Memory B cell (primary cell): ENCODE results near the gene CREM.
"Not testable (repeated sequence)": the region's sequence is repeated elsewhere in the genome, so short reads cannot be mapped to it uniquely, and the experiment has no call there.

Experiments
- ATAC-seq: fragments of 150-1000 bp; cut with Tn5 transposase; 2 replicates; pipeline ENCODE4 v1.10.0; 2021; ENCODE audit warnings: low read depth, mild to moderate bottlenecking, moderate library complexity
- DNase-seq, 2 donors: peaks; one replicate each; pipeline ENCODE4 v3.0.0; 2022; ENCODE audit warnings: low spot score in 2 of 2
- H3K27ac Mint-ChIP-seq: one replicate; pipeline ENCODE4 v1.8.0; 2022; ENCODE audit warnings: mild to moderate bottlenecking, moderate library complexity, mixed read lengths
- H3K27me3 Mint-ChIP-seq: one replicate; pipeline ENCODE4 v1.8.0; 2022; ENCODE audit warnings: mixed read lengths
- H3K36me3 Mint-ChIP-seq: one replicate; pipeline ENCODE4 v1.8.0; 2022; ENCODE audit warnings: mild to moderate bottlenecking, mixed read lengths
- H3K4me1 Mint-ChIP-seq: one replicate; pipeline ENCODE4 v1.8.0; 2022; ENCODE audit warnings: mixed read lengths
- H3K4me3 Mint-ChIP-seq: one replicate; pipeline ENCODE4 v1.8.0; 2022; ENCODE audit warnings: mild to moderate bottlenecking, moderate library complexity, mixed read lengths
- H3K9me3 Mint-ChIP-seq: one replicate; pipeline ENCODE4 v1.8.0; 2022; ENCODE audit warnings: mixed read lengths

CREM gene

GRCh38 chr10:35126530-35127288 is at the start of gene CREM:
TSS of gene CREM (plus strand) at chr10:35126846. CDS start at chr10:35137836, 10,990 bp downstream.
- H3K4me1 Mint-ChIP-seq: peaks cover 17% of the 10 kb centered on the region
- no peaks in the 10 kb centered on the region for H3K27me3 Mint-ChIP-seq
- H3K4me3 Mint-ChIP-seq: peak within 1 kb of the TSS; percentile 91
- peak within 1 kb of the TSS; percentile 99 for H3K27ac Mint-ChIP-seq
- H3K36me3 Mint-ChIP-seq: no peaks in the 10 kb centered on the region
- no peaks in the 10 kb centered on the region for H3K9me3 Mint-ChIP-seq
- DNase-seq (peak; percentile 98), ATAC-seq (peak; percentile 77)

GRCh38 chr10:35079265-35079664 is 47.4 kb upstream of the CREM start:
- H3K9me3 Mint-ChIP-seq: peaks cover 2% of the 10 kb centered on the region
- peaks cover 15% of the 10 kb centered on the region for H3K36me3 Mint-ChIP-seq
- H3K27ac Mint-ChIP-seq: no peak overlapping the region
- H3K4me3 Mint-ChIP-seq: no peak overlapping the region
- peaks cover 18% of the 10 kb centered on the region for H3K4me1 Mint-ChIP-seq
- no peaks in the 10 kb centered on the region for H3K27me3 Mint-ChIP-seq
- ATAC-seq (no peak), DNase-seq (no peak)

GRCh38 chr10:35079763-35080162 is 46.9 kb upstream of the CREM start:
- Mint-ChIP-seq H3K27ac (no peak overlapping the region), H3K36me3 (peaks cover 14% of the 10 kb centered on the region), H3K4me1 (peaks cover 17% of the 10 kb centered on the region), H3K4me3 (no peak overlapping the region), H3K9me3 (peaks cover 2% of the 10 kb centered on the region), H3K27me3 (no peaks in the 10 kb centered on the region)
- ATAC-seq: no peak
- no peak for DNase-seq

- not testable (repeated sequence) for DNase-seq, ATAC-seq, H3K9me3 Mint-ChIP-seq, H3K27ac Mint-ChIP-seq, H3K4me3 Mint-ChIP-seq, H3K27me3 Mint-ChIP-seq
- H3K36me3 Mint-ChIP-seq: peaks cover 14% of the 10 kb centered on the region
- H3K4me1 Mint-ChIP-seq: peaks cover 17% of the 10 kb centered on the region
Observed at GRCh38 chr10:35080261-35080660, 46.4 kb upstream of the CREM start.

- H3K4me3 Mint-ChIP-seq: no peak overlapping the region
- H3K9me3 Mint-ChIP-seq: peaks cover 2% of the 10 kb centered on the region
- peak overlapping the region; percentile 28 for H3K27ac Mint-ChIP-seq
- no peaks in the 10 kb centered on the region for H3K27me3 Mint-ChIP-seq
- peaks cover 18% of the 10 kb centered on the region for H3K36me3 Mint-ChIP-seq
- ATAC-seq (no peak), DNase-seq (no peak)
- H3K4me1 Mint-ChIP-seq: peaks cover 33% of the 10 kb centered on the region
Observed at GRCh38 chr10:35083242-35083641, 43.4 kb upstream of the CREM start.

- peak; percentile 20 for ATAC-seq
- peak in 1 of 2 donors; percentile 5 for DNase-seq
- Mint-ChIP-seq H3K9me3 (no peaks in the 10 kb centered on the region), H3K27me3 (no peaks in the 10 kb centered on the region), H3K36me3 (peaks cover 4% of the 10 kb centered on the region), H3K4me3 (peak overlapping the region; percentile 98), H3K27ac (peak overlapping the region; percentile 99), H3K4me1 (peaks cover 27% of the 10 kb centered on the region)
Observed at GRCh38 chr10:35089611-35090161, 37.0 kb upstream of the CREM start.

GRCh38 chr10:35090162-35090954 is 36.3 kb upstream of the CREM start, which contains the start of gene CUL2:
TSS of gene CUL2 (minus strand) at chr10:35090341. CDS start at chr10:35071317, 19,024 bp downstream.
- Mint-ChIP-seq H3K36me3 (peaks cover 4% of the 10 kb centered on the region), H3K4me3 (peak within 1 kb of the TSS; percentile 98), H3K27me3 (no peaks in the 10 kb centered on the region), H3K9me3 (no peaks in the 10 kb centered on the region), H3K4me1 (peaks cover 27% of the 10 kb centered on the region), H3K27ac (peak within 1 kb of the TSS; percentile 99)
- peak; percentile 92 to 94 for DNase-seq
- peak; percentile 93 for ATAC-seq

GRCh38 chr10:35091994-35092790 is 34.5 kb upstream of the CREM start:
- peaks cover 20% of the 10 kb centered on the region for H3K4me1 Mint-ChIP-seq
- DNase-seq: no peak
- H3K36me3 Mint-ChIP-seq: peaks cover 4% of the 10 kb centered on the region
- ATAC-seq: no peak
- peaks cover 4% of the 10 kb centered on the region for H3K27me3 Mint-ChIP-seq
- H3K4me3 Mint-ChIP-seq: peak overlapping the region; percentile 8
- no peaks in the 10 kb centered on the region for H3K9me3 Mint-ChIP-seq
- no peak overlapping the region for H3K27ac Mint-ChIP-seq

GRCh38 chr10:35092851-35093250 is 33.8 kb upstream of the CREM start:
- Mint-ChIP-seq H3K36me3 (no peaks in the 10 kb centered on the region), H3K4me3 (no peak overlapping the region), H3K27ac (no peak overlapping the region), H3K27me3 (peaks cover 4% of the 10 kb centered on the region), H3K9me3 (no peaks in the 10 kb centered on the region), H3K4me1 (peaks cover 14% of the 10 kb centered on the region)
- DNase-seq (no peak), ATAC-seq (no peak)

- Mint-ChIP-seq H3K4me3 (no peak overlapping the region), H3K36me3 (no peaks in the 10 kb centered on the region), H3K4me1 (peaks cover under 1% of the 10 kb centered on the region), H3K27me3 (peaks cover 9% of the 10 kb centered on the region), H3K27ac (no peak overlapping the region), H3K9me3 (no peaks in the 10 kb centered on the region)
- no peak for DNase-seq
- no peak for ATAC-seq
Observed at GRCh38 chr10:35096312-35096711, 30.3 kb upstream of the CREM start.

GRCh38 chr10:35097510-35097909 is 29.1 kb upstream of the CREM start:
- no peak for DNase-seq

GRCh38 chr10:35103882-35104281 is 22.8 kb upstream of the CREM start:
- peaks cover 2% of the 10 kb centered on the region for H3K27me3 Mint-ChIP-seq
- H3K27ac Mint-ChIP-seq: no peak overlapping the region
- DNase-seq (no peak), ATAC-seq (no peak)
- no peaks in the 10 kb centered on the region for H3K9me3 Mint-ChIP-seq
- no peaks in the 10 kb centered on the region for H3K36me3 Mint-ChIP-seq
- no peak overlapping the region for H3K4me3 Mint-ChIP-seq
- no peaks in the 10 kb centered on the region for H3K4me1 Mint-ChIP-seq

More at GRCh38 chr10:35097510-35097909, 29.1 kb upstream of the CREM start:
- Mint-ChIP-seq H3K4me3 (no peak overlapping the region), H3K27me3 (peaks cover 9% of the 10 kb centered on the region), H3K27ac (no peak overlapping the region), H3K4me1 (no peaks in the 10 kb centered on the region), H3K9me3 (no peaks in the 10 kb centered on the region), H3K36me3 (no peaks in the 10 kb centered on the region)
- no peak for ATAC-seq

- H3K4me3 Mint-ChIP-seq: no peak overlapping the region
- H3K9me3 Mint-ChIP-seq: no peaks in the 10 kb centered on the region
- no peaks in the 10 kb centered on the region for H3K4me1 Mint-ChIP-seq
- peaks cover 6% of the 10 kb centered on the region for H3K27me3 Mint-ChIP-seq
- DNase-seq (no peak), ATAC-seq (no peak)
- no peaks in the 10 kb centered on the region for H3K36me3 Mint-ChIP-seq
- no peak overlapping the region for H3K27ac Mint-ChIP-seq
Observed at GRCh38 chr10:35112571-35112970, 14.1 kb upstream of the CREM start.
